ENCODE data around the gene DOC2B. TPM values are rescaled to one million over a fixed set of nuclear protein-coding genes. Genes with fewer than 3 reads are reported as not detected.
A peak's percentile ranks its signal among the peaks of the same experiment; 100 is the strongest.

The DOC2B gene
- total RNA-seq, 1 experiment from 2014 or later = 2.7 TPM

DNA sequence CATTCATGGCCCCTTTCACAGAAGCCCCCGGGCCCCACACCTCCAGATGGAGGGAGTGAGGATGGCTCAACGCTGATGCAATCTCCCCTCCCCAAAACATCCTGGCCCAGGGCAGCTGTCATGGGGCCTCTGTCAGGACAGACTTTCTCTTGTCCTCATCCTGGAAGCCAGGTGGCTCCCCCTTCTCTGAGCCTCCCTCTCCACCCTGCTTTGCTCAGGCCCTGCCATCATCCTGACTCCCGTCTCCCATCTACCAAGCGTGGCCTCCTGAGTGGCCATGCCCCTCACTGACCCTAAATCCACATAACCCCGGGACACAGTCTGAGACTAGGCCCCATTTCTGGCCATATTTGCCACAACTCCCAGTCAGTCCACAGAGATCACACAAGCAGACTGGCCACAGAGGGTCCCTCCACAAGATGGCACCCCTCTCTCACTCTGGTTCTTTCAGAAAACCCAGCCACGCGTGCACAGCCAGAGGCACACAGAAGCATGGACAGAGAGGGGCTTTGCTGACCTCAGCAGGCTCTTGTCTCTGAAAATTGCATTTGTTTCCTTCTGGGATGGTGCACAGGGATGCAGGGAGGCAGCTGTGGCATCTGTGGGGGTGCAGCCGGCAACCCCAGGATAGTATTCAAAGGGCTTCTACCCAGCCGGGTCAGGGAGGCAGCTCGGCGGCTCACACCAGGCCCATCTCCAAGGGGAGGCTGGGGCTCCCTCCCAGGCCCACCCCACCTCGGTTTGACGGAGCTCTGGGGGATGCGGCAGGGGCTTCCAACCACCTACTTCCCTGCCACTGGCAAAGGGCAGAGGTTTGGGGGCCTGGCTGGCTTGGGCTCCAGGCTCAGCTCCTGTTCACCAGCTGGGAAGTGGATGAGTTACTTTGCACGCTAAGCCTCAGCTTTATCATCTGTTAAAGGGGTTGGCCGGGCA is 16.9 kb downstream of the DOC2B start:
- TF ChIP-seq, protein P1, sequence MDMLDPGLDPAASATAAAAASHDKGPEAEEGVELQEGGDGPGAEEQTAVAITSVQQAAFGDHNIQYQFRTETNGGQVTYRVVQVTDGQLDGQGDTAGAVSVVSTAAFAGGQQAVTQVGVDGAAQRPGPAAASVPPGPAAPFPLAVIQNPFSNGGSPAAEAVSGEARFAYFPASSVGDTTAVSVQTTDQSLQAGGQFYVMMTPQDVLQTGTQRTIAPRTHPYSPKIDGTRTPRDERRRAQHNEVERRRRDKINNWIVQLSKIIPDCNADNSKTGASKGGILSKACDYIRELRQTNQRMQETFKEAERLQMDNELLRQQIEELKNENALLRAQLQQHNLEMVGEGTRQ (CRISPR knock-in tag; IDR thresholded peaks at IDR 0.05) = no peak
- TF ChIP-seq, protein P2, sequence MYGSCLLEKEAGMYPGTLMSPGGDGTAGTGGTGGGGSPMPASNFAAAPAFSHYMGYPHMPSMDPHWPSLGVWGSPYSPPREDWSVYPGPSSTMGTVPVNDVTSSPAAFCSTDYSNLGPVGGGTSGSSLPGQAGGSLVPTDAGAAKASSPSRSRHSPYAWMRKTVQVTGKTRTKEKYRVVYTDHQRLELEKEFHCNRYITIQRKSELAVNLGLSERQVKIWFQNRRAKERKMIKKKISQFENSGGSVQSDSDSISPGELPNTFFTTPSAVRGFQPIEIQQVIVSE (CRISPR knock-in tag; IDR thresholded peaks at IDR 0.05; ENCODE audit: borderline replicate concordance) = no peak
- TF ChIP-seq SOX15 (CRISPR knock-in tag; IDR thresholded peaks at IDR 0.05) (no peak), EMX1 (CRISPR knock-in tag; IDR thresholded peaks at IDR 0.05) (no peak), ZNF138 (CRISPR knock-in tag; conservative IDR thresholded peaks at IDR 0.05) (no peak), HMGA2 (CRISPR knock-in tag; IDR thresholded peaks at IDR 0.05) (no peak), ZNF416 (CRISPR knock-in tag; IDR thresholded peaks at IDR 0.05) (no peak), NFYB (CRISPR knock-in tag; conservative IDR thresholded peaks at IDR 0.05; ENCODE audit: low read depth) (no peak), NFE2L1 (CRISPR knock-in tag; IDR thresholded peaks at IDR 0.05) (no peak), NR2C2 (CRISPR knock-in tag; IDR thresholded peaks at IDR 0.05) (no peak), CREB1 (CRISPR knock-in tag; IDR thresholded peaks at IDR 0.05) (no peak)
- TF ChIP-seq, protein P3, sequence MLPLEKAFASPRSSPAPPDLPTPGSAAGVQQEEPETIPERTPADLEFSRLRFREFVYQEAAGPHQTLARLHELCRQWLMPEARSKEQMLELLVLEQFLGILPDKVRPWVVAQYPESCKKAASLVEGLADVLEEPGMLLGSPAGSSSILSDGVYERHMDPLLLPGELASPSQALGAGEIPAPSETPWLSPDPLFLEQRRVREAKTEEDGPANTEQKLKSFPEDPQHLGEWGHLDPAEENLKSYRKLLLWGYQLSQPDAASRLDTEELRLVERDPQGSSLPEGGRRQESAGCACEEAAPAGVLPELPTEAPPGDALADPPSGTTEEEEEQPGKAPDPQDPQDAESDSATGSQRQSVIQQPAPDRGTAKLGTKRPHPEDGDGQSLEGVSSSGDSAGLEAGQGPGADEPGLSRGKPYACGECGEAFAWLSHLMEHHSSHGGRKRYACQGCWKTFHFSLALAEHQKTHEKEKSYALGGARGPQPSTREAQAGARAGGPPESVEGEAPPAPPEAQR (CRISPR knock-in tag; IDR thresholded peaks at IDR 0.05) = no peak
- TF ChIP-seq, protein P4, sequence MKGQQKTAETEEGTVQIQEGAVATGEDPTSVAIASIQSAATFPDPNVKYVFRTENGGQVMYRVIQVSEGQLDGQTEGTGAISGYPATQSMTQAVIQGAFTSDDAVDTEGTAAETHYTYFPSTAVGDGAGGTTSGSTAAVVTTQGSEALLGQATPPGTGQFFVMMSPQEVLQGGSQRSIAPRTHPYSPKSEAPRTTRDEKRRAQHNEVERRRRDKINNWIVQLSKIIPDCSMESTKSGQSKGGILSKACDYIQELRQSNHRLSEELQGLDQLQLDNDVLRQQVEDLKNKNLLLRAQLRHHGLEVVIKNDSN (CRISPR knock-in tag; IDR thresholded peaks at IDR 0.05) = no peak
- peak overlapping the region; percentile 69 for H3K27ac Mint-ChIP-seq
- H3K36me3 Mint-ChIP-seq = no peaks in the 10 kb centered on the region
- ATAC-seq (peak; percentile 77), DNase-seq (ENCODE audit: low spot score) (peak; percentile 59)
- POLR2A ChIA-PET = no interaction called here
- no peaks in the 10 kb centered on the region for H3K4me1 Mint-ChIP-seq
- CTCF ChIA-PET = interaction anchor here (0.6 to 2.8 kb wide), 16 partner anchors 12 to 536 kb away, joined by 3 to 10 read pairs (median 3); no protein-coding TSS in a partner anchor
- no peaks in the 10 kb centered on the region for H3K9me3 Mint-ChIP-seq
- H3K27me3 Mint-ChIP-seq (ENCODE audit: low read depth) = no peaks in the 10 kb centered on the region
- no peak overlapping the region for H3K4me3 Mint-ChIP-seq

DNA sequence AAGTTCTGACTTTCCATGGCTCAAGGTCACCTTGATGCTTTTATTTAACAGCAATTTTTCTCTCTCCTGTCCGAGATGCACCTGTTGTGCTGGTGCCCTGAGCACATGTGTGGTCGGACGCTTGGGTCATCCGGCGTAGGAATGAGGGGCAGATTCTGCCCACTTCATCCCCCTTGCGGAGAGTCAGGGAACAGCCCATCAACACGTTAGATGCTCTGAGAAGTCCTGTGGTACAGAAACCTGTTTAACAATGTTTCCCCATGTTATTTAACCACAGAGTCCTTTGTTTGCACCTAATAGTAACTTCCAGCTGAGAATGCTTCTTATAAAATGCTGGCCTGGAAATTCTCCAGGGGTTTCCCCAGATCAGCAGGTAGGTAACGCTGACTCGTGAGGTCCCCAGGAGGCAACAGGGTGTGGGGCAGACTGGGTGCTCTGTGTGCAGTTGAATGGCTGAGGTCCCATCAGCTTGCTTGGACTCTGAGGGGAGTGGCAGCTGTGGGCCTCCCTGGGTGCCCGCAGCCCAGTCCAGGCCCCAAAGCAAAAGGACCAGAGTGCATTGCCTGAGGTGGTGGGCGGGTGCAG is 17.8 kb downstream of the DOC2B start:
- H3K9me3 Mint-ChIP-seq = no peaks in the 10 kb centered on the region
- ATAC-seq (peak; percentile 38), DNase-seq (ENCODE audit: low spot score) (peak; percentile 53)
- H3K27me3 Mint-ChIP-seq (ENCODE audit: low read depth) = no peaks in the 10 kb centered on the region
- POLR2A ChIA-PET = no interaction called here
- H3K4me1 Mint-ChIP-seq = no peaks in the 10 kb centered on the region
- H3K4me3 Mint-ChIP-seq = no peak overlapping the region
- TF ChIP-seq ZNF138 (CRISPR knock-in tag; conservative IDR thresholded peaks at IDR 0.05) (no peak), GRHL2 (CRISPR knock-in tag; IDR thresholded peaks at IDR 0.05; ENCODE audit: insufficient replicate concordance, severe bottlenecking) (no peak), NR2C2 (CRISPR knock-in tag; IDR thresholded peaks at IDR 0.05) (no peak)
- TF ChIP-seq, protein P5, sequence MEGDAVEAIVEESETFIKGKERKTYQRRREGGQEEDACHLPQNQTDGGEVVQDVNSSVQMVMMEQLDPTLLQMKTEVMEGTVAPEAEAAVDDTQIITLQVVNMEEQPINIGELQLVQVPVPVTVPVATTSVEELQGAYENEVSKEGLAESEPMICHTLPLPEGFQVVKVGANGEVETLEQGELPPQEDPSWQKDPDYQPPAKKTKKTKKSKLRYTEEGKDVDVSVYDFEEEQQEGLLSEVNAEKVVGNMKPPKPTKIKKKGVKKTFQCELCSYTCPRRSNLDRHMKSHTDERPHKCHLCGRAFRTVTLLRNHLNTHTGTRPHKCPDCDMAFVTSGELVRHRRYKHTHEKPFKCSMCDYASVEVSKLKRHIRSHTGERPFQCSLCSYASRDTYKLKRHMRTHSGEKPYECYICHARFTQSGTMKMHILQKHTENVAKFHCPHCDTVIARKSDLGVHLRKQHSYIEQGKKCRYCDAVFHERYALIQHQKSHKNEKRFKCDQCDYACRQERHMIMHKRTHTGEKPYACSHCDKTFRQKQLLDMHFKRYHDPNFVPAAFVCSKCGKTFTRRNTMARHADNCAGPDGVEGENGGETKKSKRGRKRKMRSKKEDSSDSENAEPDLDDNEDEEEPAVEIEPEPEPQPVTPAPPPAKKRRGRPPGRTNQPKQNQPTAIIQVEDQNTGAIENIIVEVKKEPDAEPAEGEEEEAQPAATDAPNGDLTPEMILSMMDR (IDR thresholded peaks at IDR 0.05) = peak; percentile 31
- TF ChIP-seq, protein P6, sequence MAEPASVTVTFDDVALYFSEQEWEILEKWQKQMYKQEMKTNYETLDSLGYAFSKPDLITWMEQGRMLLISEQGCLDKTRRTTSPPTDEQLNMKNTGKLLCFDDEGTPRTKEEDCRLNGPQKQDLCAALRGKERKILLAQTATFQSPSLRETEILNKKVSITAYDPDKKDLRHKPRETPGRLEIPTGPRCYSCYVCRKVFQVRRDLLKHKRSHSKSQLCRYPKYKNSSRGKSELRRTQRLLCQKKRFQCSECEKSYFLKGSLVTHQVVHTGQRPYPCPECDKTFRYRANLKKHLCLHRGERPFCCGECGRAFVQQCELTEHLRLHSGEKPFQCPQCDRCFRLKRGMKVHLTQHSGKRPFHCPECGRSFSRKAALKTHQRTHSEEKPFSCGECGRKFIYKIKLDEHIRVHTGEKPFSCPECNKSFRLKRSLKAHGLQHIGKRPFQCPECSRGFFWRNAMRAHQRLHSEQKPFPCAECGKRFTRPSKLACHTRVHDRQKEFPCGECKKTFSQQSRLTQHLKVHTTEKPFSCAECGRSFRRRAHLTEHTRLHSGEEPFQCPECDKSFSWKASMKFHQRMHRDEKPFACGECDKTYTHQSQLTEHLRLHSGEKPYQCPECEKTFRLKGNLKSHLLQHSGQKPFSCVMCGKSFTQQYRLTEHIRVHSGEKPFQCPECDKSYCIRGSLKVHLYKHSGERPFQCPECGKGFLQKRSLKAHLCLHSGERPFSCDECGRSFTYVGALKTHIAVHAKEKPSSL (CRISPR knock-in tag; conservative IDR thresholded peaks at IDR 0.05) = no peak
- CTCF ChIA-PET = interaction anchor here (1.6 to 2.8 kb wide), 5 partner anchors 13 to 249 kb away, joined by 3 to 10 read pairs (median 9); no protein-coding TSS in a partner anchor
- H3K36me3 Mint-ChIP-seq = no peaks in the 10 kb centered on the region
- H3K27ac Mint-ChIP-seq = no peak overlapping the region; the same call in 1 of the 2 replicates
